ENCODE data around the gene CAMK2A. TPM values are rescaled to one million over a fixed set of nuclear protein-coding genes. Genes with fewer than 3 reads are reported as not detected.

Gene CAMK2A
- polyA plus RNA-seq, 1 donor (not counting 4 experiments of a cell fraction or from before 2014, with no cell fraction given), result 0.05 TPM

- Histone ChIP-seq H3K9ac (ENCODE audit: control insufficient read depth, extremely low read depth, insufficient read depth, low read length) (no peak overlapping the region), H3K4me3 (ENCODE audit: control insufficient read depth in 2 of 3, extremely low read depth in 1 of 3, insufficient read depth in 2 of 3, low read depth in 1 of 3, low read length in 3 of 3) (no peak overlapping the region), H3K4me2 (ENCODE audit: control insufficient read depth, extremely low read depth, insufficient read depth, low read depth, low read length) (no peak overlapping the region), H3K27ac (ENCODE audit: control insufficient read depth, insufficient read depth, low read length) (no peak overlapping the region), H3K4me1 (ENCODE audit: control insufficient read depth, extremely low read depth, insufficient read depth, low read length) (no peaks in the 10 kb centered on the region), H3K9me1 (ENCODE audit: control insufficient read depth, extremely low read depth, insufficient read depth, low read length) (no peaks in the 10 kb centered on the region), H4K20me1 (ENCODE audit: control insufficient read depth, extremely low read depth, insufficient read depth, low read length) (no peaks in the 10 kb centered on the region), H3K9me3 (ENCODE audit: control insufficient read depth, low read depth, low read length) (no peaks in the 10 kb centered on the region), H3K79me2 (ENCODE audit: control insufficient read depth, insufficient read depth, low read length) (no peaks in the 10 kb centered on the region), H3K27me3 (ENCODE audit: control insufficient read depth, extremely low read depth, insufficient read depth, low read length) (peaks cover 66% of the 10 kb centered on the region), H2AFZ (ENCODE audit: control insufficient read depth, low read length) (no peak overlapping the region), H3K36me3 (ENCODE audit: control insufficient read depth in 2 of 2, extremely low read depth in 1 of 2, insufficient read depth in 2 of 2, low read length in 2 of 2) (no peaks in the 10 kb centered on the region)
- dilution Hi-C loops (cut with MboI; ENCODE audit: extremely low pct_ligation_motif_present, low sequenced_read_pairs), result no loop called here
- no peak for TF ChIP-seq EZH2 (IDR thresholded peaks at IDR 0.05; ENCODE audit: low read length)
- TF ChIP-seq, protein P1, sequence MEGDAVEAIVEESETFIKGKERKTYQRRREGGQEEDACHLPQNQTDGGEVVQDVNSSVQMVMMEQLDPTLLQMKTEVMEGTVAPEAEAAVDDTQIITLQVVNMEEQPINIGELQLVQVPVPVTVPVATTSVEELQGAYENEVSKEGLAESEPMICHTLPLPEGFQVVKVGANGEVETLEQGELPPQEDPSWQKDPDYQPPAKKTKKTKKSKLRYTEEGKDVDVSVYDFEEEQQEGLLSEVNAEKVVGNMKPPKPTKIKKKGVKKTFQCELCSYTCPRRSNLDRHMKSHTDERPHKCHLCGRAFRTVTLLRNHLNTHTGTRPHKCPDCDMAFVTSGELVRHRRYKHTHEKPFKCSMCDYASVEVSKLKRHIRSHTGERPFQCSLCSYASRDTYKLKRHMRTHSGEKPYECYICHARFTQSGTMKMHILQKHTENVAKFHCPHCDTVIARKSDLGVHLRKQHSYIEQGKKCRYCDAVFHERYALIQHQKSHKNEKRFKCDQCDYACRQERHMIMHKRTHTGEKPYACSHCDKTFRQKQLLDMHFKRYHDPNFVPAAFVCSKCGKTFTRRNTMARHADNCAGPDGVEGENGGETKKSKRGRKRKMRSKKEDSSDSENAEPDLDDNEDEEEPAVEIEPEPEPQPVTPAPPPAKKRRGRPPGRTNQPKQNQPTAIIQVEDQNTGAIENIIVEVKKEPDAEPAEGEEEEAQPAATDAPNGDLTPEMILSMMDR (optimal IDR thresholded peaks at IDR 0.05 in 1 of 3, IDR thresholded peaks at IDR 0.05 in 1 of 3, conservative IDR thresholded peaks at IDR 0.05 in 1 of 3; ENCODE audit: extremely low read depth in 1 of 3, insufficient read depth in 2 of 3, low read length in 3 of 3), result no peak
- DNase-seq (ENCODE audit: low read depth, low spot score) (no peak), FAIRE-seq (no peak)
Observed at GRCh38 chr5:150190987-150191386, 98.6 kb downstream of the CAMK2A start.

DNA sequence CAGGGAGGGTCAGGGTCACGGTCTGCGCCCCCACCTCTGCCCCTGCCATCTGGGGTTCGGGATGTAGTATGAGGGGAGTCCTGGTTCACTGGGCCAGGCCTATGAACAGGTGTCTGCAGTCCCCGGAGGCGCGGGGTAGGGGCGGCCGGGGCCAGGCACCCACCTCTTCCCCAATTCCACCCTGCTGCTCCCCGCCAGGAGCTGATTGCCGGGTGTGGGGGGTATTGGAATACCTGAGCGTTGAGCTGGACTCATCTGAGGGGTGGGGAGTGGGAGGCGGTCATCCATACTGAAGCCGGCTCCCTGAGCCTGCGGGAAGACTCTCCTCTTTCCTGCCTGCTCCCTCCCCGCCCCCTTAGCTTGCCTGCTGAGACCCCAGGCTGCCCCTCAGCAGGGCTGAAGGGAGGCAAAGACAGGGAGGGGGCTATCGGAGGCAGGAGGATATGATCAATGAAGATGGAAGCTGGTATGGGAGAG lies 99.0 kb downstream of the CAMK2A start:
- no peak overlapping the region for H2AFZ ChIP-seq (ENCODE audit: control insufficient read depth, low read length)
- FAIRE-seq (no peak), DNase-seq (ENCODE audit: low read depth, low spot score) (no peak)
- no peaks in the 10 kb centered on the region for H3K9me3 ChIP-seq (ENCODE audit: control insufficient read depth, low read depth, low read length)
- peaks cover 62% of the 10 kb centered on the region for H3K27me3 ChIP-seq (ENCODE audit: control insufficient read depth, extremely low read depth, insufficient read depth, low read length)
- TF ChIP-seq, protein P1 (optimal IDR thresholded peaks at IDR 0.05 in 1 of 3, IDR thresholded peaks at IDR 0.05 in 1 of 3, conservative IDR thresholded peaks at IDR 0.05 in 1 of 3; ENCODE audit: extremely low read depth in 1 of 3, insufficient read depth in 2 of 3, low read length in 3 of 3), result no peak
- TF ChIP-seq EZH2 (IDR thresholded peaks at IDR 0.05; ENCODE audit: low read length), result no peak
- H3K9ac ChIP-seq (ENCODE audit: control insufficient read depth, extremely low read depth, insufficient read depth, low read length), result no peak overlapping the region
- no peaks in the 10 kb centered on the region for H3K9me1 ChIP-seq (ENCODE audit: control insufficient read depth, extremely low read depth, insufficient read depth, low read length)
- H3K79me2 ChIP-seq (ENCODE audit: control insufficient read depth, insufficient read depth, low read length), result no peaks in the 10 kb centered on the region
- no peaks in the 10 kb centered on the region for H3K36me3 ChIP-seq (ENCODE audit: control insufficient read depth in 2 of 2, extremely low read depth in 1 of 2, insufficient read depth in 2 of 2, low read length in 2 of 2)
- dilution Hi-C loops (cut with MboI; ENCODE audit: extremely low pct_ligation_motif_present, low sequenced_read_pairs), result no loop called here
- no peak overlapping the region for H3K4me3 ChIP-seq (ENCODE audit: control insufficient read depth in 2 of 3, extremely low read depth in 1 of 3, insufficient read depth in 2 of 3, low read depth in 1 of 3, low read length in 3 of 3)
- no peaks in the 10 kb centered on the region for H3K4me1 ChIP-seq (ENCODE audit: control insufficient read depth, extremely low read depth, insufficient read depth, low read length)
- H4K20me1 ChIP-seq (ENCODE audit: control insufficient read depth, extremely low read depth, insufficient read depth, low read length), result no peaks in the 10 kb centered on the region
- no peak overlapping the region for H3K27ac ChIP-seq (ENCODE audit: control insufficient read depth, insufficient read depth, low read length)
- H3K4me2 ChIP-seq (ENCODE audit: control insufficient read depth, extremely low read depth, insufficient read depth, low read depth, low read length), result no peak overlapping the region
